Germinal center (tissue), 1 donor: ENCODE measurements around the gene TMEM158.

ENCODE experiments used
- DNase-seq: peaks from one replicate; pipeline ENCODE4 v3.0.0; 2012; ENCODE audit warnings: mixed read lengths, low spot score

The TMEM158 gene

GRCh38 chr3:45232521-45232920, 6.4 kb upstream of the TMEM158 start:
- no peak for DNase-seq

- DNase-seq = no peak
These were observed 1.9 kb upstream of the TMEM158 start for GRCh38 chr3:45227946-45228345.

GRCh38 chr3:45227071-45227820, 1.2 kb upstream of the TMEM158 start:
- no peak for DNase-seq

- DNase-seq = peak; percentile 40
These were observed 452 bp downstream of the TMEM158 start for GRCh38 chr3:45225465-45226205.

GRCh38 chr3:45224824-45225464, 1.1 kb downstream of the TMEM158 start:
- DNase-seq = peak; percentile 14

GRCh38 chr3:45223889-45224727, 2.0 kb downstream of the TMEM158 start:
- DNase-seq = no peak

- no peak for DNase-seq
These were observed 6.4 kb downstream of the TMEM158 start for GRCh38 chr3:45219694-45220093.

GRCh38 chr3:45218578-45219390, 7.3 kb downstream of the TMEM158 start:
- no peak for DNase-seq

GRCh38 chr3:45216021-45216609, 10.0 kb downstream of the TMEM158 start:
- DNase-seq = no peak

- no peak for DNase-seq
These were observed 10.6 kb downstream of the TMEM158 start for GRCh38 chr3:45215466-45215865.

- no peak for DNase-seq
These were observed 11.9 kb downstream of the TMEM158 start for GRCh38 chr3:45214061-45214680.

GRCh38 chr3:45212095-45212468, 14.0 kb downstream of the TMEM158 start:
- no peak for DNase-seq

GRCh38 chr3:45211466-45212094, 14.5 kb downstream of the TMEM158 start:
- DNase-seq = no peak

GRCh38 chr3:45210308-45211041, 15.6 kb downstream of the TMEM158 start:
- peak; percentile 53 for DNase-seq

- DNase-seq = no peak
These were observed 16.6 kb downstream of the TMEM158 start for GRCh38 chr3:45209526-45209925.

GRCh38 chr3:45208586-45208985, 17.5 kb downstream of the TMEM158 start:
- no peak for DNase-seq

- DNase-seq = no peak
These were observed 18.6 kb downstream of the TMEM158 start for GRCh38 chr3:45207446-45207845.

- DNase-seq = no peak
These were observed 21.0 kb downstream of the TMEM158 start for GRCh38 chr3:45205126-45205525.

GRCh38 chr3:45204136-45204535, 22.0 kb downstream of the TMEM158 start:
- DNase-seq = no peak
